Ishikawa (cell line): Measurements from ENCODE around the gene DEPDC7.

Experiments used
- EGR1 ChIP-seq: IDR thresholded peaks from 2 replicates; pipeline ENCODE4 v1.6.1; 2012
- NFIC ChIP-seq: IDR thresholded peaks from 2 replicates; pipeline ENCODE4 v1.6.1; 2012
- RAD21 ChIP-seq: IDR thresholded peaks from 2 replicates; pipeline ENCODE4 v1.6.1; 2012; ENCODE audit warnings: low read depth
- TAF1 ChIP-seq: IDR thresholded peaks from 2 replicates; pipeline ENCODE4 v1.6.1; 2012; ENCODE audit warnings: low read depth, mild to moderate bottlenecking
- TCF12 ChIP-seq: IDR thresholded peaks from 2 replicates; pipeline ENCODE4 v1.6.1; 2012; ENCODE audit warnings: low read depth
- TEAD4 ChIP-seq: IDR thresholded peaks from 2 replicates; pipeline ENCODE4 v1.6.1; 2012
- TF ChIP-seq, protein P1 (sequence below): IDR thresholded peaks from 2 replicates; pipeline ENCODE4 v1.6.1; 2012
- TF ChIP-seq, protein P2 (sequence below): IDR thresholded peaks from 2 replicates; pipeline ENCODE4 v1.6.1; 2012
- TF ChIP-seq, protein P3 (sequence below): IDR thresholded peaks from 2 replicates; pipeline ENCODE4 v1.6.1; 2012; ENCODE audit warnings: low read depth, mild to moderate bottlenecking

DNA sequence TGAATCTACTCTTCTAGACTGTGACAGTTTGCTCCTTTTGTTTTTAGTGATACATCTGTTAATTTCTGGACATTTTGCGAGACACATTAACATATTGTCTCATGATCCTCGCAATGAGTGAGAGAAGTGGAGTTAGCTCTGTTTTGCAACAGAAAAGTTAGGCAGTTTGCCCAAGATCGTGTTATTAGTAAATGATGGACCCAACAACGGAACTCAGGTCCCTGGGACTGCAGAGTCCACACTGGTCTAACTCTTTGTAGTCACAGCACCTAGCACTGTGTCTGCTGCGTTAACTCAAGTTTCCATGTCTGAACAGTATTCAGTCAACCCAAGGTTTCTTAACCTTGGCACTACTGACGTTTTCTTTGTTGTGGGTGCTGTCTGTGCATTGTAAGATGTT, 3.2 kb downstream of the DEPDC7 start:
- TF ChIP-seq NFIC (no peak), TEAD4 (no peak), EGR1 (no peak), TAF1 (no peak), RAD21 (no peak), TCF12 (no peak)
- TF ChIP-seq, protein P1, sequence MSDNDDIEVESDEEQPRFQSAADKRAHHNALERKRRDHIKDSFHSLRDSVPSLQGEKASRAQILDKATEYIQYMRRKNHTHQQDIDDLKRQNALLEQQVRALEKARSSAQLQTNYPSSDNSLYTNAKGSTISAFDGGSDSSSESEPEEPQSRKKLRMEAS, result no peak
- TF ChIP-seq, protein P2, sequence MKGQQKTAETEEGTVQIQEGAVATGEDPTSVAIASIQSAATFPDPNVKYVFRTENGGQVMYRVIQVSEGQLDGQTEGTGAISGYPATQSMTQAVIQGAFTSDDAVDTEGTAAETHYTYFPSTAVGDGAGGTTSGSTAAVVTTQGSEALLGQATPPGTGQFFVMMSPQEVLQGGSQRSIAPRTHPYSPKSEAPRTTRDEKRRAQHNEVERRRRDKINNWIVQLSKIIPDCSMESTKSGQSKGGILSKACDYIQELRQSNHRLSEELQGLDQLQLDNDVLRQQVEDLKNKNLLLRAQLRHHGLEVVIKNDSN, result no peak
- TF ChIP-seq, protein P3, sequence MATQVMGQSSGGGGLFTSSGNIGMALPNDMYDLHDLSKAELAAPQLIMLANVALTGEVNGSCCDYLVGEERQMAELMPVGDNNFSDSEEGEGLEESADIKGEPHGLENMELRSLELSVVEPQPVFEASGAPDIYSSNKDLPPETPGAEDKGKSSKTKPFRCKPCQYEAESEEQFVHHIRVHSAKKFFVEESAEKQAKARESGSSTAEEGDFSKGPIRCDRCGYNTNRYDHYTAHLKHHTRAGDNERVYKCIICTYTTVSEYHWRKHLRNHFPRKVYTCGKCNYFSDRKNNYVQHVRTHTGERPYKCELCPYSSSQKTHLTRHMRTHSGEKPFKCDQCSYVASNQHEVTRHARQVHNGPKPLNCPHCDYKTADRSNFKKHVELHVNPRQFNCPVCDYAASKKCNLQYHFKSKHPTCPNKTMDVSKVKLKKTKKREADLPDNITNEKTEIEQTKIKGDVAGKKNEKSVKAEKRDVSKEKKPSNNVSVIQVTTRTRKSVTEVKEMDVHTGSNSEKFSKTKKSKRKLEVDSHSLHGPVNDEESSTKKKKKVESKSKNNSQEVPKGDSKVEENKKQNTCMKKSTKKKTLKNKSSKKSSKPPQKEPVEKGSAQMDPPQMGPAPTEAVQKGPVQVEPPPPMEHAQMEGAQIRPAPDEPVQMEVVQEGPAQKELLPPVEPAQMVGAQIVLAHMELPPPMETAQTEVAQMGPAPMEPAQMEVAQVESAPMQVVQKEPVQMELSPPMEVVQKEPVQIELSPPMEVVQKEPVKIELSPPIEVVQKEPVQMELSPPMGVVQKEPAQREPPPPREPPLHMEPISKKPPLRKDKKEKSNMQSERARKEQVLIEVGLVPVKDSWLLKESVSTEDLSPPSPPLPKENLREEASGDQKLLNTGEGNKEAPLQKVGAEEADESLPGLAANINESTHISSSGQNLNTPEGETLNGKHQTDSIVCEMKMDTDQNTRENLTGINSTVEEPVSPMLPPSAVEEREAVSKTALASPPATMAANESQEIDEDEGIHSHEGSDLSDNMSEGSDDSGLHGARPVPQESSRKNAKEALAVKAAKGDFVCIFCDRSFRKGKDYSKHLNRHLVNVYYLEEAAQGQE, result no peak
